Measurements from ENCODE around the gene ADGRF1. TPM values are rescaled to one million over a fixed set of nuclear protein-coding genes. Genes with fewer than 3 reads are reported as not detected.

The ADGRF1 gene
- total and polyA plus RNA-seq, 2 donors from 2014 or later, result 28.6 to 58.8 TPM

DNA sequence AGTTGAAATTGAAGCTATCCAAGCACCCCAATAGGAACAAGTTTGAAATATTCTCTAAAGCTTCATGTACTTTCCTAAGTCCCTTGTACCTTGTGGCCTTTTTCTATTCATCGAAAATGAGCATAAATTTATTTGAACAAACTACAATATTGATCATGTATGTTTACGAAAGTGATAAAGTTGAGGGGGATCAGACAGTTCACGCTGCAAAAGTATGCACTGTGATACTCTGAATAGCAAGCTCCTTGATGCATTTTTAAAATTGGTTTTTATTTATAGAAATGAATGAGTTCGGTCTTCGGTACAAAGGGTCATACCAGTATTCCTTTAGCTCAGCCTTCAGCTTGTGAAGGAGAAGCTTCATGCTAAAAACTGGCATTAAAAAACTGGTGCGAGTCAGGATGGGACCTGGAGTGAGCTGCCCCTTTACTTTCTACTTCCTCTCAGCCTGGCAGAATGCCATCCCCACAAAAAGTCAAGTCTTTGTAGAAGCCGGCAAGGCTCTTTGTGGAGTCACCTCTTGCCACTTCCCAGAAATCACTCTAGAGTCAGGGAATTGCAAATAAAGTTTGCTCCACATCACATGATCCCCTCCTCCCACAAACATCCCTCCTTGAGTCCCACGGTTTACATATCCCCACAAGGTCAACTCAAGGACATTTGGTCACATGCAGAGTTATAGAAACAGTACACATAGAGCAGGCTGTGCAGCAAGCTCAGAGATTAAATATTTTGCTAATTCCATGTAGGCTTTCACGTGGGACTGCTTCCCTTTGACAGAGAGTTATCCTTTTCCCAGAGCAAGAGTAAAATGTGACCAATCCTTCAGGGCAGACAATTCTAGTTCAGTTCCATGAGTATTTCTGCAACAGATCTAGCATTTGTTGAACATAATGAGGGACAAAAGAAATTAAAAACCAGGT lies 34.6 kb upstream of the ADGRF1 start:
- Histone ChIP-seq H3K36me3 (ENCODE audit: control insufficient read depth in 2 of 3, insufficient read depth in 3 of 3, low read length in 3 of 3) (no peaks in the 10 kb centered on the region), H3K4me3 (ENCODE audit: low read length in 3 of 3) (no peak overlapping the region), H3K9ac (ENCODE audit: low read length in 3 of 3) (no peak overlapping the region), H3K27me3 (ENCODE audit: control insufficient read depth, insufficient read depth, low read length) (no peaks in the 10 kb centered on the region), H3K27ac (ENCODE audit: low read depth in 2 of 2, low read length in 2 of 2) (no peak overlapping the region), H3K4me1 (ENCODE audit: control insufficient read depth in 2 of 3, insufficient read depth in 2 of 3, low read depth in 1 of 3, low read length in 3 of 3) (peaks cover 0 to 2% (median 0%) of the 10 kb centered on the region in 3 donors), H3K9me3 (ENCODE audit: control insufficient read depth in 2 of 3, insufficient read depth in 1 of 3, low read length in 3 of 3) (no peaks in the 10 kb centered on the region)
- FAIRE-seq, result no peak
- intact Hi-C loops (cut with DNase I), result no loop called here
- DNase-seq, result peak in 3 of 5 donors; percentile 46 to 87 (median 75)
- TF ChIP-seq, protein P1, sequence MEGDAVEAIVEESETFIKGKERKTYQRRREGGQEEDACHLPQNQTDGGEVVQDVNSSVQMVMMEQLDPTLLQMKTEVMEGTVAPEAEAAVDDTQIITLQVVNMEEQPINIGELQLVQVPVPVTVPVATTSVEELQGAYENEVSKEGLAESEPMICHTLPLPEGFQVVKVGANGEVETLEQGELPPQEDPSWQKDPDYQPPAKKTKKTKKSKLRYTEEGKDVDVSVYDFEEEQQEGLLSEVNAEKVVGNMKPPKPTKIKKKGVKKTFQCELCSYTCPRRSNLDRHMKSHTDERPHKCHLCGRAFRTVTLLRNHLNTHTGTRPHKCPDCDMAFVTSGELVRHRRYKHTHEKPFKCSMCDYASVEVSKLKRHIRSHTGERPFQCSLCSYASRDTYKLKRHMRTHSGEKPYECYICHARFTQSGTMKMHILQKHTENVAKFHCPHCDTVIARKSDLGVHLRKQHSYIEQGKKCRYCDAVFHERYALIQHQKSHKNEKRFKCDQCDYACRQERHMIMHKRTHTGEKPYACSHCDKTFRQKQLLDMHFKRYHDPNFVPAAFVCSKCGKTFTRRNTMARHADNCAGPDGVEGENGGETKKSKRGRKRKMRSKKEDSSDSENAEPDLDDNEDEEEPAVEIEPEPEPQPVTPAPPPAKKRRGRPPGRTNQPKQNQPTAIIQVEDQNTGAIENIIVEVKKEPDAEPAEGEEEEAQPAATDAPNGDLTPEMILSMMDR (IDR thresholded peaks at IDR 0.05; ENCODE audit: borderline replicate concordance, extremely low read depth, insufficient read depth), result no peak

- H3K27ac ChIP-seq (ENCODE audit: low read depth in 2 of 2, low read length in 2 of 2), result no peak overlapping the region
- H3K36me3 ChIP-seq (ENCODE audit: control insufficient read depth in 2 of 3, insufficient read depth in 3 of 3, low read length in 3 of 3), result no peaks in the 10 kb centered on the region
- no peak overlapping the region for H3K9ac ChIP-seq (ENCODE audit: low read length in 3 of 3)
- no peak overlapping the region for H3K4me3 ChIP-seq (ENCODE audit: low read length in 3 of 3)
- TF ChIP-seq, protein P1 (IDR thresholded peaks at IDR 0.05; ENCODE audit: borderline replicate concordance, extremely low read depth, insufficient read depth), result no peak
- H3K27me3 ChIP-seq (ENCODE audit: control insufficient read depth, insufficient read depth, low read length), result no peaks in the 10 kb centered on the region
- H3K4me1 ChIP-seq (ENCODE audit: control insufficient read depth in 2 of 3, insufficient read depth in 2 of 3, low read depth in 1 of 3, low read length in 3 of 3), result peaks cover 0 to 2% (median 0%) of the 10 kb centered on the region in 3 donors
- intact Hi-C loops (cut with DNase I), result no loop called here
- DNase-seq (peak in 1 of 5 donors; percentile 36), FAIRE-seq (no peak)
- no peaks in the 10 kb centered on the region for H3K9me3 ChIP-seq (ENCODE audit: control insufficient read depth in 2 of 3, insufficient read depth in 1 of 3, low read length in 3 of 3)
Observed at GRCh38 chr6:47075741-47076421, 33.7 kb upstream of the ADGRF1 start.

DNA sequence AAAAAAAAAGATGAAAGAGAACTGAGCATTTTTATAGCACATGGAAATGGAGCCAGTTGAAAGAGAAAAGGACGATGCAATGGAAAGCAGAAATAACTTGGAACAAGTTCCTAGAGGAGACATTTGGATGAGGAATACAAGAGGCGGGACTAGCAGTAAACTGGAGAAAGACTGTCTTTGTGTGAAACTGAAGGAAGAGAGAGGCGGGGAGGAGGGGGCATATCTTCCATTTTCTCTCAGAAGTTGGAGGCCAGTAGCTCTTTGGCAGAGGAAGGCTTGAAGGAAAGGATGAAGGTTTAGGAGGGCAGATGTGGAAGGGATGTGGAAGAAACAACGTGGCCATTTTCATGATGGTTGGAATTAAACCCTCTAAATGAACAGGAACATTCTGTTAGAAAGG lies 33.0 kb upstream of the ADGRF1 start:
- Histone ChIP-seq H3K9me3 (ENCODE audit: control insufficient read depth in 2 of 3, insufficient read depth in 1 of 3, low read length in 3 of 3) (no peaks in the 10 kb centered on the region), H3K9ac (ENCODE audit: low read length in 3 of 3) (no peak overlapping the region), H3K36me3 (ENCODE audit: control insufficient read depth in 2 of 3, insufficient read depth in 3 of 3, low read length in 3 of 3) (no peaks in the 10 kb centered on the region), H3K27me3 (ENCODE audit: control insufficient read depth, insufficient read depth, low read length) (no peaks in the 10 kb centered on the region), H3K27ac (ENCODE audit: low read depth in 2 of 2, low read length in 2 of 2) (no peak overlapping the region), H3K4me1 (ENCODE audit: control insufficient read depth in 2 of 3, insufficient read depth in 2 of 3, low read depth in 1 of 3, low read length in 3 of 3) (peaks cover 0 to 2% (median 0%) of the 10 kb centered on the region in 3 donors), H3K4me3 (ENCODE audit: low read length in 3 of 3) (no peak overlapping the region)
- intact Hi-C loops (cut with DNase I), result no loop called here
- TF ChIP-seq, protein P1 (IDR thresholded peaks at IDR 0.05; ENCODE audit: borderline replicate concordance, extremely low read depth, insufficient read depth), result no peak
- FAIRE-seq (no peak), DNase-seq (no peak)
